SK-N-SH (cell line): ENCODE data around the gene TTYH3.

ENCODE experiments used
- CTCF ChIP-seq: fragments of 200-600 bp; sonication (generic); IDR thresholded peaks from 2 replicates; pipeline ENCODE4 v1.6.1; 2017; ENCODE audit warnings: antibody characterized with exemption, mild to moderate bottlenecking, moderate library complexity
- ELF1 ChIP-seq: IDR thresholded peaks from 2 replicates; pipeline ENCODE4 v1.4.0; 2012
- EP300 ChIP-seq, 2 experiments: IDR thresholded peaks; 2 replicates each; pipeline versions ENCODE4 v1.4.0 to v1.6.1; 2012; ENCODE audit warnings: borderline replicate concordance in 1 of 2, low read depth in 1 of 2, low read length in 1 of 2
- MXI1 ChIP-seq: IDR thresholded peaks from 2 replicates; pipeline ENCODE4 v1.6.1; 2012; ENCODE audit warnings: mild to moderate bottlenecking, low read depth, low read length, improper control_type of control experiment
- POLR2AphosphoS5 ChIP-seq: IDR thresholded peaks from 2 replicates; pipeline ENCODE4 v1.6.1; 2012; ENCODE audit warnings: low read depth, low read length
- RFX5 ChIP-seq: IDR thresholded peaks from 2 replicates; pipeline ENCODE4 v1.6.1; 2012; ENCODE audit warnings: mild to moderate bottlenecking, improper control_type of control experiment, low read length
- SIN3A ChIP-seq: IDR thresholded peaks from 2 replicates; pipeline ENCODE4 v1.6.1; 2012; ENCODE audit warnings: low read depth, mild to moderate bottlenecking, low read length, moderate library complexity, borderline replicate concordance
- SMC3 ChIP-seq: IDR thresholded peaks from 2 replicates; pipeline ENCODE4 v1.6.1; 2012; ENCODE audit warnings: low read depth, low read length, improper control_type of control experiment
- TAF1 ChIP-seq: IDR thresholded peaks from 2 replicates; pipeline ENCODE4 v1.6.1; 2012; ENCODE audit warnings: low read depth, mild to moderate bottlenecking, low read length, moderate library complexity, borderline replicate concordance
- YY1 ChIP-seq: IDR thresholded peaks from 2 replicates; pipeline ENCODE4 v1.4.0; 2012; ENCODE audit warnings: low read depth, mild to moderate bottlenecking

- TF ChIP-seq MXI1 = no peak
- TF ChIP-seq CTCF = no peak
- TF ChIP-seq SIN3A = no peak
- TF ChIP-seq POLR2AphosphoS5 = no peak
- no peak for TF ChIP-seq TAF1
- no peak for TF ChIP-seq RFX5
- TF ChIP-seq EP300 (IDR thresholded peaks at IDR 0.05; ENCODE audit: borderline replicate concordance in 1 of 2, low read depth in 1 of 2, low read length in 1 of 2) = no peak
- TF ChIP-seq SMC3 = no peak
- no peak for TF ChIP-seq YY1
- TF ChIP-seq ELF1 = no peak
Measured at GRCh38 chr7:2639695-2640481, 8.1 kb downstream of the TTYH3 start.
